ENCODE results near the gene MCM10.

DNA sequence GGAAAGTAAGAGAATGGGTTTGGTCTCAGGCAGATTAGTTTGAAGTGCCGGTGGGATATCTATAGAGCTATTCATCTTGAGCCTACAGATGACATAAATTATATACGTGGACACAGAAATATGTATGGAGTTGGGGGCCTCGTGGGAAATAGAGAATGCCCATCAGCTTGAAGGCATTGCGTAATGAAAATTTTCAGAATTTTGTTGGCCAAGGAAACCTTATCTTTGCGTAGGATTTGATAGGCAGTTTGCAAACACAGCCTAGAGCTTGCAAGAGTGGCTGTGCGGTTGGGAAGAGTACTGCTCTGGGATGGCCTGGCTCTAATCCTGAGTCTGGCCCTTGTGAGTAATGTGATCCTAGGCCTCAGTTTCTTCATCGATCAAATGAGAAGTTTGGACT, 32.3 kb downstream of the MCM10 start:
- TF ChIP-seq EZH2 (IDR thresholded peaks at IDR 0.05; ENCODE audit: insufficient read depth, poor library complexity, severe bottlenecking): no peak
- no peak for TF ChIP-seq EZH2phosphoT487 (IDR thresholded peaks at IDR 0.05; ENCODE audit: insufficient read depth, low read depth)

Data from GM23248 (cell line).